K562 (cell line): ENCODE measurements around the gene KMO. TPM values are rescaled to one million over a fixed set of nuclear protein-coding genes. Genes with fewer than 3 reads are reported as not detected.

ENCODE experiments used
- CREB3L1 ChIP-seq: fragments of 450-650 bp; IDR thresholded peaks from 2 replicates; pipeline ENCODE4 v1.6.1; 2014; ENCODE audit warnings: low read depth, mild to moderate bottlenecking, moderate library complexity, borderline replicate concordance
- MBD1 ChIP-seq: fragments of 250-450 bp; sonication (Bioruptor Pico); IDR thresholded peaks from 2 replicates; pipeline ENCODE4 v1.8.0; 2022; ENCODE audit warnings: inconsistent platforms
- ZNF449 ChIP-seq: fragments of 250-450 bp; sonication (Bioruptor Pico); IDR thresholded peaks from 2 replicates; pipeline ENCODE4 v1.8.0; 2022; ENCODE audit warnings: moderate library complexity, mild to moderate bottlenecking, inconsistent platforms
- polyA plus RNA-seq, 8 experiments: library from polyadenylated mRNA; depleted of rRNA in 4 of 8; stranded (reverse) in 5 of 8; unstranded in 3 of 8; fragments of >200 nt; fragmentation: Nextera tagmentation in 2 of 8; fragmentation: Illumina TruSeq in 1 of 8; extraction: Ambion mirVana in 2 of 8; extraction: Trizol in 1 of 8; gene quantifications; 2 replicates each; pipeline versions ENCODE4 v1.2.1 to v1.2.3, GENCODE V29; 2011 to 2014; ENCODE audit warnings: inconsistent platforms in 1 of 8, missing spikeins in 1 of 8
- total RNA-seq, 7 experiments: library from RNA; depleted of rRNA in 6 of 7; stranded (reverse); fragments of >200 nt in 6 of 7; fragmentation: Illumina TruSeq in 2 of 7; extraction: Trizol in 2 of 7; gene quantifications; 2 replicates each; pipeline versions ENCODE4 v1.2.1 to v1.2.3, GENCODE V29; 2011 to 2021; ENCODE audit warnings: low replicate concordance in 1 of 7
- TF ChIP-seq, protein P1 (sequence below), 2 experiments: fragments of 450-650 bp; formaldehyde crosslinking in 1 of 2; IDR thresholded peaks; 2 replicates each; pipeline versions ENCODE4 v1.4.0 to v1.6.1; 2014 to 2020; ENCODE audit warnings: mild to moderate bottlenecking in 2 of 2, borderline replicate concordance in 1 of 2, low read depth in 1 of 2
- TF ChIP-seq, protein P2 (sequence below), 3 experiments: IDR thresholded peaks in 2 of 3; conservative IDR thresholded peaks in 1 of 3; 2 replicates each; pipeline ENCODE4 v1.5.1; 2011 to 2012; ENCODE audit warnings: low read length in 3 of 3, mild to moderate bottlenecking in 3 of 3, control low read depth in 2 of 3, improper control_type of control experiment in 1 of 3, inconsistent platforms in 1 of 3, low read depth in 1 of 3, mixed read lengths in 1 of 3, moderate library complexity in 1 of 3; ENCODE audit not compliant: insufficient read depth in 2 of 3

Gene KMO
- total and polyA plus RNA-seq, 9 of the 15 experiments (the other 6 are each of a cell fraction or from before 2014, with no cell fraction given): 0.01 to 0.11 (median 0.01) TPM; not detected in 6

DNA sequence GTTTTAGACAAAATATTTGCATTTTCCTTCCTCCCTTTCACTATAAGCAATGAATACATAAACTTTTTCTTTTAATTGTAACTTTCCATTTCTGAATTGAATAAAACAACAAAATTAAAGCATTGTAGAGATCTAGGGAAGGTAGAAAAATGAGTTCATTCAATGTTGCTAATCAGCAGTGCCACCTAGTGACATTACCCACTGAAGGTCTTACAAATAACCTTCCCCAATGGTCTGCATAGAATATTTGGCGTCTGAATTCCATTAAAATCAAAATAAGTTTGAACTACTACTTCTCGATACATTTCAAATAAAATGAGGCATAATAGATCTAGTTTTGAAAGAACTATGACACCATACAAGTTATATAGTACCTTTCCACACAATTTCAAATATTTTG lies 32.3 kb upstream of the KMO start (continued):
- TF ChIP-seq, protein P1, sequence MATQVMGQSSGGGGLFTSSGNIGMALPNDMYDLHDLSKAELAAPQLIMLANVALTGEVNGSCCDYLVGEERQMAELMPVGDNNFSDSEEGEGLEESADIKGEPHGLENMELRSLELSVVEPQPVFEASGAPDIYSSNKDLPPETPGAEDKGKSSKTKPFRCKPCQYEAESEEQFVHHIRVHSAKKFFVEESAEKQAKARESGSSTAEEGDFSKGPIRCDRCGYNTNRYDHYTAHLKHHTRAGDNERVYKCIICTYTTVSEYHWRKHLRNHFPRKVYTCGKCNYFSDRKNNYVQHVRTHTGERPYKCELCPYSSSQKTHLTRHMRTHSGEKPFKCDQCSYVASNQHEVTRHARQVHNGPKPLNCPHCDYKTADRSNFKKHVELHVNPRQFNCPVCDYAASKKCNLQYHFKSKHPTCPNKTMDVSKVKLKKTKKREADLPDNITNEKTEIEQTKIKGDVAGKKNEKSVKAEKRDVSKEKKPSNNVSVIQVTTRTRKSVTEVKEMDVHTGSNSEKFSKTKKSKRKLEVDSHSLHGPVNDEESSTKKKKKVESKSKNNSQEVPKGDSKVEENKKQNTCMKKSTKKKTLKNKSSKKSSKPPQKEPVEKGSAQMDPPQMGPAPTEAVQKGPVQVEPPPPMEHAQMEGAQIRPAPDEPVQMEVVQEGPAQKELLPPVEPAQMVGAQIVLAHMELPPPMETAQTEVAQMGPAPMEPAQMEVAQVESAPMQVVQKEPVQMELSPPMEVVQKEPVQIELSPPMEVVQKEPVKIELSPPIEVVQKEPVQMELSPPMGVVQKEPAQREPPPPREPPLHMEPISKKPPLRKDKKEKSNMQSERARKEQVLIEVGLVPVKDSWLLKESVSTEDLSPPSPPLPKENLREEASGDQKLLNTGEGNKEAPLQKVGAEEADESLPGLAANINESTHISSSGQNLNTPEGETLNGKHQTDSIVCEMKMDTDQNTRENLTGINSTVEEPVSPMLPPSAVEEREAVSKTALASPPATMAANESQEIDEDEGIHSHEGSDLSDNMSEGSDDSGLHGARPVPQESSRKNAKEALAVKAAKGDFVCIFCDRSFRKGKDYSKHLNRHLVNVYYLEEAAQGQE (IDR thresholded peaks at IDR 0.05; ENCODE audit: borderline replicate concordance): peak; percentile 24; the same call in 1 of the 2 replicates
- TF ChIP-seq, protein P1 (CRISPR knock-in tag; IDR thresholded peaks at IDR 0.05; ENCODE audit: low read depth): no peak
- TF ChIP-seq, protein P2, sequence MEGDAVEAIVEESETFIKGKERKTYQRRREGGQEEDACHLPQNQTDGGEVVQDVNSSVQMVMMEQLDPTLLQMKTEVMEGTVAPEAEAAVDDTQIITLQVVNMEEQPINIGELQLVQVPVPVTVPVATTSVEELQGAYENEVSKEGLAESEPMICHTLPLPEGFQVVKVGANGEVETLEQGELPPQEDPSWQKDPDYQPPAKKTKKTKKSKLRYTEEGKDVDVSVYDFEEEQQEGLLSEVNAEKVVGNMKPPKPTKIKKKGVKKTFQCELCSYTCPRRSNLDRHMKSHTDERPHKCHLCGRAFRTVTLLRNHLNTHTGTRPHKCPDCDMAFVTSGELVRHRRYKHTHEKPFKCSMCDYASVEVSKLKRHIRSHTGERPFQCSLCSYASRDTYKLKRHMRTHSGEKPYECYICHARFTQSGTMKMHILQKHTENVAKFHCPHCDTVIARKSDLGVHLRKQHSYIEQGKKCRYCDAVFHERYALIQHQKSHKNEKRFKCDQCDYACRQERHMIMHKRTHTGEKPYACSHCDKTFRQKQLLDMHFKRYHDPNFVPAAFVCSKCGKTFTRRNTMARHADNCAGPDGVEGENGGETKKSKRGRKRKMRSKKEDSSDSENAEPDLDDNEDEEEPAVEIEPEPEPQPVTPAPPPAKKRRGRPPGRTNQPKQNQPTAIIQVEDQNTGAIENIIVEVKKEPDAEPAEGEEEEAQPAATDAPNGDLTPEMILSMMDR (IDR thresholded peaks at IDR 0.05 in 2 of 3, conservative IDR thresholded peaks at IDR 0.05 in 1 of 3; ENCODE audit: insufficient read depth in 2 of 3, low read depth in 1 of 3, low read length in 3 of 3): peak in 2 of 3 experiments; percentile 50 to 66; a peak in 3 of 6 replicates
- no peak for TF ChIP-seq CREB3L1
- no peak for TF ChIP-seq ZNF449
- TF ChIP-seq MBD1 (CRISPR knock-in tag): no peak
